OCI-LY7 (cell line): ENCODE data around the gene ZNRD2. TPM values are rescaled to one million over a fixed set of nuclear protein-coding genes. Genes with fewer than 3 reads are reported as not detected.
A peak's percentile ranks its signal among the peaks of the same experiment; 100 is the strongest.

Source experiments
- BruUV-seq: library from RNA; stranded (reverse); fragments of 400-500 nt; replicated peaks from 2 replicates; lab custom pipeline; 2021; lab: Mats Ljungman, UMichigan
- CTCF ChIA-PET: fragments of 300-600 bp; sonication (Branson Sonifier 250); formaldehyde crosslinking; loops from one replicate; lab custom pipeline; 2022; ENCODE audit warnings: antibody characterized with exemption; ENCODE audit not compliant: unreplicated experiment; lab: Charles Lee
- POLR2A ChIA-PET: fragments of 300-600 bp; sonication (Branson Sonifier 250); formaldehyde crosslinking; loops from one replicate; lab custom pipeline; 2022; ENCODE audit warnings: antibody characterized with exemption; lab: Charles Lee
- DNase-seq: peaks from one replicate; pipeline ENCODE4 v3.0.0-alpha.2; 2015; ENCODE audit warnings: low spot score
- H2AFZ ChIP-seq: fragments of 200-600 bp; sonication (generic), shearing (Covaris generic); 2 replicates; pipeline ENCODE4 v1.6.1; 2014; ENCODE audit warnings: mild to moderate bottlenecking, antibody characterized with exemption, low read length, moderate library complexity
- H3K27ac ChIP-seq: fragments of 200-600 bp; sonication (generic); 2 replicates; pipeline ENCODE4 v1.5.1; 2014; ENCODE audit warnings: mixed run types, low read depth, mild to moderate bottlenecking, moderate library complexity, low read length, inconsistent platforms; ENCODE audit not compliant: poor library complexity, severe bottlenecking
- H3K36me3 ChIP-seq: fragments of 200-600 bp; sonication (generic); 2 replicates; pipeline ENCODE4 v1.6.1; 2014; ENCODE audit warnings: mild to moderate bottlenecking, antibody characterized with exemption, low read length, moderate library complexity, mixed read lengths; ENCODE audit not compliant: insufficient read depth
- H3K4me1 ChIP-seq: fragments of 200-600 bp; sonication (generic); 2 replicates; pipeline ENCODE4 v1.5.1; 2014; ENCODE audit warnings: mild to moderate bottlenecking, low read length; ENCODE audit not compliant: insufficient read depth, poor library complexity, severe bottlenecking
- H3K4me2 ChIP-seq: fragments of 200-600 bp; sonication (generic); 2 replicates; pipeline ENCODE4 v1.6.1; 2014; ENCODE audit warnings: mild to moderate bottlenecking, low read length
- H3K4me3 ChIP-seq: fragments of 200-600 bp; sonication (generic); 2 replicates; pipeline ENCODE4 v1.5.1; 2014; ENCODE audit warnings: mild to moderate bottlenecking, low read depth, low read length; ENCODE audit not compliant: poor library complexity, severe bottlenecking
- H3K79me2 ChIP-seq: fragments of 200-600 bp; sonication (generic); 2 replicates; pipeline ENCODE4 v1.6.1; 2016; ENCODE audit warnings: low read depth, mild to moderate bottlenecking, low read length, moderate library complexity, mixed read lengths; ENCODE audit not compliant: insufficient read depth
- H3K9me2 ChIP-seq: fragments of 200-600 bp; sonication (generic); 2 replicates; pipeline ENCODE4 v1.6.1; 2016; ENCODE audit warnings: mild to moderate bottlenecking, low read length, mixed read lengths; ENCODE audit not compliant: insufficient read depth
- H3K9me3 ChIP-seq: fragments of 200-600 bp; sonication (generic); 2 replicates; pipeline ENCODE4 v1.6.1; 2014; ENCODE audit warnings: mild to moderate bottlenecking, mixed run types, low read length, mixed read lengths
- H4K20me1 ChIP-seq: fragments of 200-600 bp; sonication (generic); 2 replicates; pipeline ENCODE4 v1.6.1; 2014; ENCODE audit warnings: mild to moderate bottlenecking, antibody characterized with exemption, low read length, moderate library complexity, mixed read lengths; ENCODE audit not compliant: insufficient read depth
- CTCF ChIP-seq: fragments of 200-600 bp; sonication (generic); conservative IDR thresholded peaks from 2 replicates; pipeline ENCODE4 v1.5.1; 2014; ENCODE audit warnings: mild to moderate bottlenecking, antibody characterized with exemption, low read length, moderate library complexity, mixed read lengths
- EZH2phosphoT487 ChIP-seq: fragments of 200-600 bp; sonication (generic); IDR thresholded peaks from 2 replicates; pipeline ENCODE4 v1.6.1; 2018; ENCODE audit warnings: low read depth, borderline replicate concordance, mild to moderate bottlenecking, mixed run types, antibody characterized with exemption, low read length, moderate library complexity, mixed read lengths
- intact Hi-C: fragments of 100-400 bp; cut with micrococcal nuclease; formaldehyde crosslinking; loops from one replicate; pipeline ENCODE4 v1.10.0; 2022; ENCODE audit not compliant: unreplicated experiment
- total RNA-seq, 2 experiments: library from RNA; depleted of rRNA in 1 of 2; stranded (reverse); fragments of >200 nt in 1 of 2; shearing (Covaris generic) in 1 of 2; gene quantifications; 2 replicates each; pipeline ENCODE4 v1.2.3, GENCODE V29; 2014 to 2022

ZNRD2 gene
- total RNA-seq, 2 experiments from 2014 or later = 43.4 to 60.4 TPM

DNA sequence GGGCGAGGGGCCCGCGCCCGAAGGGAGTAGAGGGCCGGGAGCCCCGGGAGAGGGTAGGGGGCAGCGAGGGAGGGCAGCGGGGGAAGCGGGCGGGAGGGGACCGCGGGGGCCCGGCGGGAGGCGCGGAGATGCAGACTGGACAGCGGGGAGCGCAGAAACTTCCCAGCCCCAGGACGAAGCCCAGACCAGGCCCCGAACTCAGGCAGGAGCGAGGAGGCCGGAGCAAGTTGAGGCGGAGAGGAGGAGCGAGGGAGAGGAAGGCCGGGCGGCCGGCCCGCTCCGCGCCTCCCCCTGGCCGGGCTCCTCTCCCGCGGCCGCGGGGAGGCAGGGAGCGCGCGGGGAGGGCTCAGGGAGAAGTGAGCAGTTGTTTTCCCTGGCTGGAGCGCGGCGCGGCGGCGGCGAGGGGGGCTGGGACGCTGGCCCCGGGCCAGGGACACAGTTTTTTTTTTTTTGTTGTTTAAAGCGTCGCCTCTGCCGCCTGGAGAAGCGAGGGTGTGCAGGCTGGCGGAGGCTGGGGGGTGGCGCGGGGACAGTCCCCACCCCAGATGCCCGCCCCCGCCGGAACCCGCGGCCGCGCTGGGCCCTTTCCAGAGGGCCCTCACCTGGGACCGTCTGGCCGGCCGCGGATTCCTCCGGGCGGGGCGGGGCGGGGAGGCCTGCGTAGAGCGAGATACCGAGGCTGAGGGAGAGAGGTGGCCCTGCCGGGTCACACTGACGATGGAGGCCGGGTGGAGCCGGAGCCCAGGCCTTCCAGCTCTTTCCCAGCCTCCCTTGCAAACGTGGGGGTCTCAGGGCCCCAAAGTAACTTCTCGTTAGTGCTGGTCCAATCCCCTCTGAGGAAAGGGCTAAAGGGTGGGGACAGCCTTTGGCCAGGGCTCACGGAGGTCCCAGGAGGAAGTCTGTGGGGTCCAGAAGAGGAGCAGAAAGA, 12.0 kb upstream of the ZNRD2 start, which contains the start of gene LTBP3:
TSS of gene LTBP3 (minus strand) at position 358 of the 928 bp plus-strand sequence. CDS start 400 bp downstream, outside the sequence.
- no peaks in the 10 kb centered on the region for H4K20me1 ChIP-seq
- peaks cover 10% of the 10 kb centered on the region for H3K4me1 ChIP-seq
- peak within 1 kb of the TSS; percentile 49; the same call in 1 of the 2 replicates for H3K4me2 ChIP-seq
- TF ChIP-seq EZH2phosphoT487 (peak; percentile 72; the same call in 1 of the 2 replicates), CTCF (no peak)
- H3K9me2 ChIP-seq = no peaks in the 10 kb centered on the region
- no peak within 1 kb of the TSS for H2AFZ ChIP-seq
- H3K79me2 ChIP-seq = no peaks in the 10 kb centered on the region
- CTCF ChIA-PET = no interaction called here
- DNase-seq = no peak
- no peaks in the 10 kb centered on the region for H3K9me3 ChIP-seq
- peak within 1 kb of the TSS; percentile 33 for H3K4me3 ChIP-seq
- no TSS peak for BruUV-seq
- POLR2A ChIA-PET = no interaction called here
- intact Hi-C loops = no loop called here
- H3K27ac ChIP-seq = no peak within 1 kb of the TSS
- no peaks in the 10 kb centered on the region for H3K36me3 ChIP-seq

GRCh38 chr11:65558930-65559509, 11.3 kb upstream of the ZNRD2 start:
- Histone ChIP-seq H4K20me1 (no peaks in the 10 kb centered on the region), H3K27ac (no peak overlapping the region), H2AFZ (no peak overlapping the region), H3K4me3 (no peak overlapping the region), H3K9me3 (no peaks in the 10 kb centered on the region), H3K4me2 (no peak overlapping the region), H3K36me3 (no peaks in the 10 kb centered on the region), H3K9me2 (no peaks in the 10 kb centered on the region), H3K79me2 (no peaks in the 10 kb centered on the region), H3K4me1 (peaks cover 6% of the 10 kb centered on the region)
- intact Hi-C loops = no loop called here
- ChIA-PET POLR2A (no interaction called here), CTCF (no interaction called here)
- DNase-seq = no peak
- no TSS peak for BruUV-seq
- no peak for TF ChIP-seq CTCF
- TF ChIP-seq EZH2phosphoT487 = no peak
